Sigmoid colon (tissue), 4 donors: ENCODE data around the gene GRAMD4.

Experiments used
- EP300 ChIP-seq, 4 donors: sonication (generic); formaldehyde crosslinking; IDR thresholded peaks; one replicate each; pipeline ENCODE4 v1.6.1; 2017; ENCODE audit warnings: antibody characterized with exemption in 4 of 4
- POLR2A ChIP-seq, 2 donors: fragments of 450-650 bp; IDR thresholded peaks; one replicate each; pipeline ENCODE4 v1.6.1; 2016; ENCODE audit warnings: antibody characterized with exemption in 2 of 2, mild to moderate bottlenecking in 2 of 2, moderate library complexity in 2 of 2
- POLR2AphosphoS5 ChIP-seq, 4 donors: sonication (generic); formaldehyde crosslinking; IDR thresholded peaks; one replicate each; pipeline ENCODE4 v1.6.1; 2017; ENCODE audit warnings: antibody characterized with exemption in 4 of 4
- TF ChIP-seq, protein P1 (sequence below), 4 experiments: fragments of 450-650 bp in 3 of 4; fragments of 200-600 bp in 1 of 4; IDR thresholded peaks; one replicate each; pipeline ENCODE4 v1.5.1; 2016 to 2019; ENCODE audit warnings: antibody characterized with exemption in 4 of 4, mild to moderate bottlenecking in 3 of 4, moderate library complexity in 2 of 4

DNA sequence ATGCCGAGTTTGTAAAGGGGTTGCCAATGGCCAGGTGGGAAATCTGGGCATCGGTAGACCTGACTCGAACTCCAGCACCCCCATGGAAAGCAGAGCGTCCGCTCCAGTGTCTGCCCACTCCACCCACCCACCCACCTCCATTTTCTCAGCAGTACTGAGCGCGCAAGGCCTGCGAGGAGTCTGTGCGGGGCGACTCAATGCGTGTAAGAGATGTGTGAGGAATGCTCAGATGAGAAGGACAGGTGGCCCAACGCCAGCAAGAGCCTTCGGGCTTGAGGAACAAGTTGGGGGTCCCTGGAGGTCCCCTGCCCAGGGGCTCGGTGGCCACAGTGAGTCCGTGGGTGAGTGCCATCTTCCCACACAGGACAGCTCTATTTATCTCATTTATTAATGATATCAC, 67.3 kb downstream of the GRAMD4 start:
- TF ChIP-seq, protein P1, sequence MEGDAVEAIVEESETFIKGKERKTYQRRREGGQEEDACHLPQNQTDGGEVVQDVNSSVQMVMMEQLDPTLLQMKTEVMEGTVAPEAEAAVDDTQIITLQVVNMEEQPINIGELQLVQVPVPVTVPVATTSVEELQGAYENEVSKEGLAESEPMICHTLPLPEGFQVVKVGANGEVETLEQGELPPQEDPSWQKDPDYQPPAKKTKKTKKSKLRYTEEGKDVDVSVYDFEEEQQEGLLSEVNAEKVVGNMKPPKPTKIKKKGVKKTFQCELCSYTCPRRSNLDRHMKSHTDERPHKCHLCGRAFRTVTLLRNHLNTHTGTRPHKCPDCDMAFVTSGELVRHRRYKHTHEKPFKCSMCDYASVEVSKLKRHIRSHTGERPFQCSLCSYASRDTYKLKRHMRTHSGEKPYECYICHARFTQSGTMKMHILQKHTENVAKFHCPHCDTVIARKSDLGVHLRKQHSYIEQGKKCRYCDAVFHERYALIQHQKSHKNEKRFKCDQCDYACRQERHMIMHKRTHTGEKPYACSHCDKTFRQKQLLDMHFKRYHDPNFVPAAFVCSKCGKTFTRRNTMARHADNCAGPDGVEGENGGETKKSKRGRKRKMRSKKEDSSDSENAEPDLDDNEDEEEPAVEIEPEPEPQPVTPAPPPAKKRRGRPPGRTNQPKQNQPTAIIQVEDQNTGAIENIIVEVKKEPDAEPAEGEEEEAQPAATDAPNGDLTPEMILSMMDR (IDR thresholded peaks at IDR 0.05): no peak
- TF ChIP-seq POLR2AphosphoS5 (IDR thresholded peaks at IDR 0.05) (no peak), POLR2A (IDR thresholded peaks at IDR 0.05) (no peak), EP300 (IDR thresholded peaks at IDR 0.05) (no peak)
